C4-2B (cell line): ENCODE data around the gene GATAD2B.

Experiments used
- H3K27ac ChIP-seq: fragments of 450-650 bp; 2 replicates; pipeline ENCODE4 v1.5.1; 2017
- ZFX ChIP-seq: fragments of 450-650 bp; IDR thresholded peaks from 2 replicates; pipeline ENCODE4 v1.6.1; 2017
- TF ChIP-seq, protein P1 (sequence below): fragments of 450-650 bp; conservative IDR thresholded peaks from 2 replicates; pipeline ENCODE4 v1.5.1; 2017; ENCODE audit warnings: mild to moderate bottlenecking

The GATAD2B gene

DNA sequence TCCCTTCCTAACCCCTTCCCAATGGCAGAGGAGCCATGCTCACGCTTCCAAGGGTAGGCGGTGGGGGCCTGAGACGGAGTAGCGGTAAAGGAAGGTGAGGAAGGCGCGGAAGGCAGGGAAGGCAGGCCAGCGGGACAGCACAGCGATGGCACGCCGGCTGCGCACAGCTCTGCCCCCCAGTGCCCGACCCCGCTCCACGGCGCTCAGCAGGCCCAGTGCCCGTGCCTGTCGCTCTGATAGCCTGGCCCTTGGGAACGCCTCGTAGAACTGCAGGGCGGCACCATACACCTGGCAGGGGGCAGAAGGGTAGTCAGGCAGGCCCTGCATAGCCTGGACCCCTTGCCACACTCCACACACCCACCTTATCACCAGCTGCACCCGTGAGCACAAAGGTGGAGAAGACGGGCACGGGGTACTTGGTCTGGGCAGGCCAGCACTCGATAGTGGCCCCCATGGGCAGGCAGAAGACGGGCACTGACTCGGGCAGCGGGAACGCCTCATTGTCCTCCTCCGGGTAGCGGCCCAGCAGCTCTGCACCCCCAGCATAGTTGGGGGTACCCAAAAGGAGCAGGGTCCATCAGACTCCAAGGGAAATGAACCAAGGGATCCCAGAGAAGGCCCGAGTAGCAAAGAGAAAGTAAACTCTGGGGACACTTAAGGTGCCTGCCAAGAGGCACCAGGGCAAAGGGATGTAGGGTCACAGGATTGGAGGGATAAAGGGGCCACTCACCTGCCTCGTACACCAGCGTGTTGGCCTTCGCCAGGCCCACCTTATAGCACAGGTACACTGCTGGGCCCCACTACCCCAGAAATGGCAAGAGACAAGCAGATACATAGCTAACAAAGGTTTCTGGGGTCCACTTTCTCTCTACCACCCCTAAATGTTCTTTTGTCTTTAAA lies 19.3 kb upstream of the GATAD2B start:
- H3K27ac ChIP-seq: no peak overlapping the region
- TF ChIP-seq, protein P1, sequence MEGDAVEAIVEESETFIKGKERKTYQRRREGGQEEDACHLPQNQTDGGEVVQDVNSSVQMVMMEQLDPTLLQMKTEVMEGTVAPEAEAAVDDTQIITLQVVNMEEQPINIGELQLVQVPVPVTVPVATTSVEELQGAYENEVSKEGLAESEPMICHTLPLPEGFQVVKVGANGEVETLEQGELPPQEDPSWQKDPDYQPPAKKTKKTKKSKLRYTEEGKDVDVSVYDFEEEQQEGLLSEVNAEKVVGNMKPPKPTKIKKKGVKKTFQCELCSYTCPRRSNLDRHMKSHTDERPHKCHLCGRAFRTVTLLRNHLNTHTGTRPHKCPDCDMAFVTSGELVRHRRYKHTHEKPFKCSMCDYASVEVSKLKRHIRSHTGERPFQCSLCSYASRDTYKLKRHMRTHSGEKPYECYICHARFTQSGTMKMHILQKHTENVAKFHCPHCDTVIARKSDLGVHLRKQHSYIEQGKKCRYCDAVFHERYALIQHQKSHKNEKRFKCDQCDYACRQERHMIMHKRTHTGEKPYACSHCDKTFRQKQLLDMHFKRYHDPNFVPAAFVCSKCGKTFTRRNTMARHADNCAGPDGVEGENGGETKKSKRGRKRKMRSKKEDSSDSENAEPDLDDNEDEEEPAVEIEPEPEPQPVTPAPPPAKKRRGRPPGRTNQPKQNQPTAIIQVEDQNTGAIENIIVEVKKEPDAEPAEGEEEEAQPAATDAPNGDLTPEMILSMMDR: no peak
- no peak for TF ChIP-seq ZFX

DNA sequence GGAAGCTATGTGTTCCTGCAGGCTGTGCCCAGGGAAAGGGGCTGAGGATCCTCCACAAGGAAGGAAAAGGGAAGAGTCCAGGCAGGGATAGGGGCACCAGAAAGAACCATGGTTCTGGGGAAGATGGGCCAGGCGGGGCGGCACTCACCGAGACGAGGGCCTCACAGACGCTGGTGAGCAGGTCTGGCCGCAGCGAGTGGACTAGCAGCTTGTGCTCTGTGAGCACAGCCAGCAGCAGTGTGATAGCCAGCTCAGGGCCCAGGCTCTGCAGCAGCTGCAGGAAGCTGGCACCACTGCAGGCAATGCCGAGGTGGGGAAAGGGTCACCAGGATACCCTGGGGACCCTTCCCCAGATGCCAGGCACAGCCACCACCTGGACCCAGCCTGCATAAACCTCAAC lies 18.0 kb upstream of the GATAD2B start:
- no peak overlapping the region for H3K27ac ChIP-seq
- TF ChIP-seq ZFX: no peak
- TF ChIP-seq, protein P1: no peak

DNA sequence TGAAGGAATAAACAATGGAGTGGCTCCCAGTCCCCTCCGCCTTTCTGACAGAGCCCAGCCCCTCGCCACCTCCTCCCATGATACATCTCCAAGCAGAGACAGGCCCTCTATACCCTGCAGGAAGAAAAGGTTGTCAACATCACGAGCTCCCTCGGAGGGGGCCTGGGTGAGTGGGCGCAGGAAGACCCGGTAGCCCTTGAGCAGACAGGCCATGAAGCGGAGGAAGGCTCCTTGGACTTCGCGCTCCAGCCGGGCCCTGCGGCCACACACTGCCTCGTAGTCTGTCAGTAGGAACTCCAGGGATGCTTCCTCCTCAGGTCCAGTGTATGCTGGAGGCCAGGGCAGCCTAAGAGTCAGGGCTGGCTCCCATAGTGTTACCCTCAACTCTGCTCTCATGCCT lies 16.7 kb upstream of the GATAD2B start:
- TF ChIP-seq, protein P1: no peak
- no peak for TF ChIP-seq ZFX
- H3K27ac ChIP-seq: no peak overlapping the region

DNA sequence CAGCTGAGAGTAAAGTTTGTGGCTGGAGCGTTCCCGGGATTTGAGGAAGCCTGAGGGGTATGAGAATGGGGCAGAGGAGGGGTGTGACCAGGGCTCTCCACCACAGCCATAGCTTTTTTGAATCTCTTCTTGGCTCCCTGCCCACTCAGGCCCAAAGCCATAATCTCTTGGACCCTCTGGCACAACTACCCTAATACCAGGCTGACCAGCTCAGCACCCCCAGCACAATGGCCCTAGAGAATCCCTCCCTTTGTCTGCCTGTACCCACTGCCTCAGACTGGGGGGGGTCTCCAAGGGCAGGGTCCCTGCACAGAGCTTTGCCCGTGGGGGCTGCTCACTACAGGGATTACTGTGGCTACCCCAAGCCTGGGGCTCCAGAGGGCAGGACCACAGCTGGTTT lies 16.2 kb upstream of the GATAD2B start:
- H3K27ac ChIP-seq: no peak overlapping the region
- no peak for TF ChIP-seq ZFX
- TF ChIP-seq, protein P1: no peak

DNA sequence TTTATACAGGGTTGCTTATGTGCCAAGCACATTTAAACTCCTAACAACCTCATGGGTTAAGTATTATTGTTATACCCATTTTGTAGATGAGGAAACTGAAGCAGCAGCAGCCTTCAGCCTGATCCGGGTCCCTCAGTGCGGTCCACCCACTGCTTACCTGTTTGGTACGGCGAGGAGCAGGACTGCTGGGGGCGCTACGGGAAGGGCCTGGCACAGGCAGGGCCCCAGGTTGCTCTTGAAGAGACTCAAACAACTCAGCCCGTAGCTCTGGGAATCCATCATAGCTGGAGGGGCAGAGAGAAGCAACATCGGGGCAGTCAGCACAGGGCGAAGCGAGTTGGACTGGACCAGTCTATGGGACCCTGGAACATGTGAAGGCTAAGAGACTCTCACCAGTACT lies 14.6 kb upstream of the GATAD2B start:
- TF ChIP-seq ZFX: no peak
- TF ChIP-seq, protein P1: no peak
- no peak overlapping the region for H3K27ac ChIP-seq

DNA sequence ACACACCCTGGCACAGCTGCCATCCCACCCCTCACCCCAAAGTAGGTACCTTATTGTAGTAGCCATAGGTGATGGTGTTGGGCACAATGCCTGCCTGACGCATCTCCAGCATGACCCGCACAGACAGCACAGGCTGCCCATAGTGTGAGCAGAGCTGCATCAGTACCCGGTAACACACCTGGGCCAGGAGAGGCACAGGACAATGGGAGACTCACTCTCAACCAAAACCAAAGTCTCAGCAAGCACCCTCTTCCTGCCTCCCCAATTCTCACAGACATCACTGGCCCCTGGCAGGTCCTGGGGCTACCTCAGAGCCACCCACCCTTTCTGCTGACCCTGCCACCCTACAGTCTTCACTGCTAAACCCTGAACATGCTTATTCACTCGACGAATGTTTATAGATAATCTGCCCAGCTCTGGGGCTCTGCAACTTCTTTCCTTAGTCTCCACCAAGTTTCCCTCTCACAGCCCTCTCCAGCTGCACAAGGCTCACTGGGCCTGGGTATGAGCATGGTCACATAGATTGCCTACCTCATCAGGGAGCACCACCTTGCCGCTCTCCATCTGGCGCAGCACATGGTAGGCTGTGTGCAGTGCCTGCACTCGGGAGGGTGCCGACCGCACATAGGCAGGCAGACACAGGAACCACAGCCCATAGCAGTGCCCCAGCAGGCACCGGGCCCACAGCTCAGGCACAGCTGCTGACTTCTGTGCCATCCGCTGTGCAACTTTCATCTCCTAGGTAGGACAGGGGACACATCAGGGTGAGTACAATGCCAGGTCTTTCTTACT lies 13.4 kb upstream of the GATAD2B start:
- no peak overlapping the region for H3K27ac ChIP-seq
- no peak for TF ChIP-seq ZFX
- TF ChIP-seq, protein P1: no peak

DNA sequence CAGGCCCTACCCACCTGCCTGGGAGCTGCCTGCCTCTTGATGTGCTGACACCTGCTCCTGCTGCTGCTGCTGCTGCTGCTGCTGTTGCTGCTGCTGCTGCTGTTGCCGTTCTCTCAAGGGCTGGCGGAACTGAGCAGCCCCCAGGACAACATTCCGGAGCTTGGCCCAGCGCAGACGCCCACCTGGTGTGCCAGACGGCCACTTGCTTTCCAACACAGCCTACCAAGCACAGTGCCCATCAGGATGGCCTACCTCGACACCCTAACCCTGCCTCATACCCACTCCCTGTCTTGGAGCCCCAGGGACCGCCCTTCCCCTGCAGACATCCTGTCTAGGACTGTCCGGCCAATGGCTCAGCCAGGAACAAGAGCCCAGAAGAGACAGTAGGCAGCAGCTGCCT lies 12.0 kb upstream of the GATAD2B start:
- TF ChIP-seq ZFX: no peak
- TF ChIP-seq, protein P1: no peak

More for the DNA sequence above, 12.0 kb upstream of the GATAD2B start:
- no peak overlapping the region for H3K27ac ChIP-seq
